ENCODE measurements around the gene ALK.

The ALK gene

GRCh38 chr2:29780906-29781305 is 140.5 kb downstream of the ALK start:
- no peak for TF ChIP-seq CTCF (IDR thresholded peaks at IDR 0.05; ENCODE audit: control extremely low read depth, extremely low read depth, low read depth, missing control alignments)
- POLR2A ChIA-PET = no interaction called here
- no peak for DNase-seq (ENCODE audit: extremely low spot score)
- CTCF ChIA-PET = interaction anchor here (1.3 kb wide), 1 partner anchor 8 kb away, joined by 3 read pairs; no protein-coding TSS in a partner anchor

- POLR2A ChIA-PET = no interaction called here
- CTCF ChIA-PET = no interaction called here
- TF ChIP-seq CTCF (IDR thresholded peaks at IDR 0.05; ENCODE audit: control extremely low read depth, extremely low read depth, low read depth, missing control alignments) = no peak
- DNase-seq (ENCODE audit: extremely low spot score) = no peak
These were observed 144.2 kb downstream of the ALK start for GRCh38 chr2:29777161-29777560.

- CTCF ChIA-PET = no interaction called here
- POLR2A ChIA-PET = no interaction called here
- no peak for DNase-seq (ENCODE audit: extremely low spot score)
- TF ChIP-seq CTCF (IDR thresholded peaks at IDR 0.05; ENCODE audit: control extremely low read depth, extremely low read depth, low read depth, missing control alignments) = no peak
These were observed 145.0 kb downstream of the ALK start for GRCh38 chr2:29776406-29776805.

- TF ChIP-seq CTCF (IDR thresholded peaks at IDR 0.05; ENCODE audit: control extremely low read depth, extremely low read depth, low read depth, missing control alignments) = no peak
- DNase-seq (ENCODE audit: extremely low spot score) = no peak
- CTCF ChIA-PET = no interaction called here
- POLR2A ChIA-PET = no interaction called here
These were observed 145.4 kb downstream of the ALK start for GRCh38 chr2:29775937-29776336.

GRCh38 chr2:29774624-29775023 is 146.8 kb downstream of the ALK start:
- no peak for DNase-seq (ENCODE audit: extremely low spot score)
- TF ChIP-seq CTCF (IDR thresholded peaks at IDR 0.05; ENCODE audit: control extremely low read depth, extremely low read depth, low read depth, missing control alignments) = no peak
- POLR2A ChIA-PET = no interaction called here
- CTCF ChIA-PET = interaction anchor here (0.6 to 1.2 kb wide), 2 partner anchors 249 to 341 kb away, joined by 3 read pairs; no protein-coding TSS in a partner anchor

GRCh38 chr2:29770846-29771245 is 150.5 kb downstream of the ALK start:
- POLR2A ChIA-PET = no interaction called here
- TF ChIP-seq CTCF (IDR thresholded peaks at IDR 0.05; ENCODE audit: control extremely low read depth, extremely low read depth, low read depth, missing control alignments) = no peak
- CTCF ChIA-PET = no interaction called here
- DNase-seq (ENCODE audit: extremely low spot score) = no peak

- no peak for TF ChIP-seq CTCF (IDR thresholded peaks at IDR 0.05; ENCODE audit: control extremely low read depth, extremely low read depth, low read depth, missing control alignments)
- ChIA-PET POLR2A (no interaction called here), CTCF (no interaction called here)
- no peak for DNase-seq (ENCODE audit: extremely low spot score)
These were observed 151.5 kb downstream of the ALK start for GRCh38 chr2:29769847-29770246.

Measured in GM10248 (cell line).